Tibial nerve (tissue), 4 donors: ENCODE measurements around the gene PDGFA.

Experiments
- EP300 ChIP-seq, 2 donors: sonication (generic); formaldehyde crosslinking; IDR thresholded peaks; one replicate each; pipeline ENCODE4 v1.6.1; 2017; ENCODE audit warnings: antibody characterized with exemption in 2 of 2, mild to moderate bottlenecking in 1 of 2
- POLR2A ChIP-seq, 2 donors: fragments of 450-650 bp; IDR thresholded peaks; one replicate each; pipeline ENCODE4 v1.6.1; 2017; ENCODE audit warnings: antibody characterized with exemption in 2 of 2, mild to moderate bottlenecking in 2 of 2, moderate library complexity in 2 of 2
- TF ChIP-seq, protein P1 (sequence below), 5 experiments: fragments of 200-600 bp in 3 of 5; fragments of 450-650 bp in 2 of 5; sonication (generic) in 3 of 5; IDR thresholded peaks; one replicate each; pipeline ENCODE4 v1.5.1; 2016 to 2019; ENCODE audit warnings: antibody characterized with exemption in 5 of 5, mild to moderate bottlenecking in 3 of 5, moderate library complexity in 2 of 5

DNA sequence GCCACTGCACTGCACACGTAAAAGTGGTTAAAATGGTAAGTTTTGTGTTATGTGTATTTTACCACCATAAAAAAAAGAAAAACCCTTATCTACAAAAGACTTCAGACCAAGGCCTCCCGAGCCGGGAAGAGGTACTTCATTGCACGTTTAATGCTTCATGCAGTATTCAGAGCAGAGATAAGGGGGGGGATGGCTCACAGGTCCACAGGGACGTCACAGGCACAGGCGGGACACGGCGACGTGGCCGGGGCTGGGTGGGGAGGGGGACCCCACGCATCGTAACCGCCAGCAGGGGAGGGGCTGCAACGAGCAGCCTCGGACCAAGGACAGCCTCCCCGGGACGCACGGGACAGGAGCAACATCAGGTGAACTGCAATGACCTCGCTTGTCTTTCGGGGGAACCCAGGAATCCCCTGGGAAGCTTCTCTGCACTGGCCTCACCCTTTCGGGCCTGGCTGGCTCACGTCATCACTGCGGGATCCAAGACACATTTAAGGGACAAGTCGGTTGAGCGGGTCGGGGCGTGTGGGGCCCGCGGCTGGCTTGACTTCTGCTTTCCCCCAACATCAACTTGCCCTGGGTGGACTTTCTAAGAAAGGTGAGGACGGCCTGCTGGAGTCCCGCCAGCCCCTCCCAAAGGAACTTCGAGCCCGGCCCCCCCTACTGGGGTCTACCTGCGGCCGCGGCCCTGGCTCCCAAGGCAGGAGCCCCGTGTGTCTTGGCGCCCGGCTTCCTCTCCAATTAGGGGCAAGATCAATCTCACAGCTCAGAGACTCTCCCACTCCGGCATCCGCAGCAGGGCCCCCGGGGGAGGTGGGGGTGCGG lies 29.6 kb upstream of the PDGFA start:
- TF ChIP-seq, protein P1, sequence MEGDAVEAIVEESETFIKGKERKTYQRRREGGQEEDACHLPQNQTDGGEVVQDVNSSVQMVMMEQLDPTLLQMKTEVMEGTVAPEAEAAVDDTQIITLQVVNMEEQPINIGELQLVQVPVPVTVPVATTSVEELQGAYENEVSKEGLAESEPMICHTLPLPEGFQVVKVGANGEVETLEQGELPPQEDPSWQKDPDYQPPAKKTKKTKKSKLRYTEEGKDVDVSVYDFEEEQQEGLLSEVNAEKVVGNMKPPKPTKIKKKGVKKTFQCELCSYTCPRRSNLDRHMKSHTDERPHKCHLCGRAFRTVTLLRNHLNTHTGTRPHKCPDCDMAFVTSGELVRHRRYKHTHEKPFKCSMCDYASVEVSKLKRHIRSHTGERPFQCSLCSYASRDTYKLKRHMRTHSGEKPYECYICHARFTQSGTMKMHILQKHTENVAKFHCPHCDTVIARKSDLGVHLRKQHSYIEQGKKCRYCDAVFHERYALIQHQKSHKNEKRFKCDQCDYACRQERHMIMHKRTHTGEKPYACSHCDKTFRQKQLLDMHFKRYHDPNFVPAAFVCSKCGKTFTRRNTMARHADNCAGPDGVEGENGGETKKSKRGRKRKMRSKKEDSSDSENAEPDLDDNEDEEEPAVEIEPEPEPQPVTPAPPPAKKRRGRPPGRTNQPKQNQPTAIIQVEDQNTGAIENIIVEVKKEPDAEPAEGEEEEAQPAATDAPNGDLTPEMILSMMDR (IDR thresholded peaks at IDR 0.05) = no peak
- TF ChIP-seq EP300 (IDR thresholded peaks at IDR 0.05) (no peak), POLR2A (IDR thresholded peaks at IDR 0.05) (no peak)
